ENCODE measurements around the gene PPP1R3G. TPM values are rescaled to one million over a fixed set of nuclear protein-coding genes. Genes with fewer than 3 reads are reported as not detected.

Gene PPP1R3G
- total RNA-seq, 2 donors from 2014 or later = not detected

- peak overlapping the region; percentile 57 for H3K4me3 Mint-ChIP-seq
- no peak overlapping the region for H3K27ac Mint-ChIP-seq
- H3K36me3 Mint-ChIP-seq (ENCODE audit: low read depth) = no peaks in the 10 kb centered on the region
- H3K27ac ChIP-seq (ENCODE audit: low read depth, low read length) = no peak overlapping the region
- no peak for TF ChIP-seq CTCF (conservative IDR thresholded peaks at IDR 0.05)
- 1 to 6% methylated on average over 20 to 74 of the region's 74 CpGs for WGBS, 2 experiments (ENCODE audit: insufficient coverage in 1 of 2, insufficient read length in 1 of 2)
- H3K27me3 ChIP-seq (ENCODE audit: control insufficient read depth, insufficient read depth, low read length, poor library complexity, severe bottlenecking) = peaks cover 81% of the 10 kb centered on the region
- H3K4me1 Mint-ChIP-seq = no peaks in the 10 kb centered on the region
- H3K9ac ChIP-seq (ENCODE audit: extremely low read depth, low read length, poor library complexity, severe bottlenecking) = no peak overlapping the region
- no peaks in the 10 kb centered on the region for H3K36me3 ChIP-seq (ENCODE audit: control insufficient read depth, insufficient read depth, low read length)
- H3K4me3 ChIP-seq (ENCODE audit: low read length) = peak overlapping the region; percentile 75
- no peaks in the 10 kb centered on the region for H3K9me3 ChIP-seq (ENCODE audit: control insufficient read depth, low read length)
- no peaks in the 10 kb centered on the region for H3K4me1 ChIP-seq (ENCODE audit: control insufficient read depth, insufficient read depth, low read length)
- H3K9me3 Mint-ChIP-seq = peaks cover 3% of the 10 kb centered on the region
- peaks cover 81% of the 10 kb centered on the region for H3K27me3 Mint-ChIP-seq (ENCODE audit: insufficient read depth)
- DNase-seq = peak; percentile 88
Measured at GRCh38 chr6:5085648-5086293, 630 bp downstream of the PPP1R3G start.

DNA sequence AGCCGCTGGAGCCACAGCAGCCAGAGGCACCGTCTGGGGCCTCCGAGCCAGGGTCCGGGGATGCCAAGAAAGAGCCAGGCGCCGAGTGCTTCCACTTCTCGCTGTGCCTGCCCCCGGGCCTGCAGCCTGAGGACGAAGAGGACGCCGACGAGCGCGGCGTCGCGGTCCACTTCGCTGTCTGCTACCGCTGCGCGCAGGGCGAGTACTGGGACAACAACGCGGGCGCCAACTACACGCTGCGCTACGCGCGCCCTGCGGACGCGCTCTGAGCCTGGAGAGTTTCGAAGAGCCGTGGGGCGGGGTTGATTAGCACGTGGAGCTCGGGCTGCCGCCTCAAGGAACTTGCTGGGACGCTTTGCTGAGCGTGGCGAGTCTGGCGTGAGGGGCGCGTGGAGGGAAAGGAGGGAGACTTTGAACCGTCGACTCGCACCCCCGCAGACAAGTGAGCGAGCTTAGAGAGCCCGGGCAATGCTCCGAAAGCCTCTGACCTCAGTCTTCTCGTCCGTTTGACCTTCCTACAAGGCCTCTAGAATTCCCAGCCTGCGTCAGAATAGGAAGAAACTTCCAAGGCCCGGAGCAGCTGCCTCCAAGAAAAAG is 1.3 kb downstream of the PPP1R3G start:
- WGBS, 2 experiments (ENCODE audit: insufficient coverage in 1 of 2, insufficient read length in 1 of 2) = 86 to 95% methylated on average over 29 to 56 of the region's 56 CpGs
- H3K36me3 ChIP-seq (ENCODE audit: control insufficient read depth, insufficient read depth, low read length) = no peaks in the 10 kb centered on the region
- no peaks in the 10 kb centered on the region for H3K4me1 ChIP-seq (ENCODE audit: control insufficient read depth, insufficient read depth, low read length)
- no peak overlapping the region for H3K27ac ChIP-seq (ENCODE audit: low read depth, low read length)
- Mint-ChIP-seq H3K9me3 (peaks cover 3% of the 10 kb centered on the region), H3K4me1 (no peaks in the 10 kb centered on the region), H3K27me3 (ENCODE audit: insufficient read depth) (peaks cover 76% of the 10 kb centered on the region), H3K4me3 (peak overlapping the region; percentile 57), H3K27ac (no peak overlapping the region), H3K36me3 (ENCODE audit: low read depth) (no peaks in the 10 kb centered on the region)
- TF ChIP-seq CTCF (conservative IDR thresholded peaks at IDR 0.05) = no peak
- H3K4me3 ChIP-seq (ENCODE audit: low read length) = peak overlapping the region; percentile 75
- H3K9ac ChIP-seq (ENCODE audit: extremely low read depth, low read length, poor library complexity, severe bottlenecking) = no peak overlapping the region
- peaks cover 81% of the 10 kb centered on the region for H3K27me3 ChIP-seq (ENCODE audit: control insufficient read depth, insufficient read depth, low read length, poor library complexity, severe bottlenecking)
- no peaks in the 10 kb centered on the region for H3K9me3 ChIP-seq (ENCODE audit: control insufficient read depth, low read length)
- peak; percentile 80 for DNase-seq

GRCh38 chr6:5087389-5087788 is 2.2 kb downstream of the PPP1R3G start:
- no peaks in the 10 kb centered on the region for H3K9me3 ChIP-seq (ENCODE audit: control insufficient read depth, low read length)
- Mint-ChIP-seq H3K36me3 (ENCODE audit: low read depth) (no peaks in the 10 kb centered on the region), H3K27ac (no peak overlapping the region), H3K9me3 (peaks cover 3% of the 10 kb centered on the region), H3K4me3 (no peak overlapping the region), H3K4me1 (no peaks in the 10 kb centered on the region), H3K27me3 (ENCODE audit: insufficient read depth) (peaks cover 66% of the 10 kb centered on the region)
- no peak overlapping the region for H3K9ac ChIP-seq (ENCODE audit: extremely low read depth, low read length, poor library complexity, severe bottlenecking)
- 85 to 87% methylated on average over 16 to 19 of the region's 19 CpGs for WGBS, 2 experiments (ENCODE audit: insufficient coverage in 1 of 2, insufficient read length in 1 of 2)
- no peaks in the 10 kb centered on the region for H3K4me1 ChIP-seq (ENCODE audit: control insufficient read depth, insufficient read depth, low read length)
- DNase-seq = no peak
- no peak for TF ChIP-seq CTCF (conservative IDR thresholded peaks at IDR 0.05)
- no peak overlapping the region for H3K4me3 ChIP-seq (ENCODE audit: low read length)
- peaks cover 74% of the 10 kb centered on the region for H3K27me3 ChIP-seq (ENCODE audit: control insufficient read depth, insufficient read depth, low read length, poor library complexity, severe bottlenecking)
- no peaks in the 10 kb centered on the region for H3K36me3 ChIP-seq (ENCODE audit: control insufficient read depth, insufficient read depth, low read length)
- H3K27ac ChIP-seq (ENCODE audit: low read depth, low read length) = no peak overlapping the region
